ENCODE results near the gene TBC1D16.

- TF ChIP-seq CTCF (conservative IDR thresholded peaks at IDR 0.05 in 1 of 2, IDR thresholded peaks at IDR 0.05 in 1 of 2; ENCODE audit: low read depth in 1 of 2, low read length in 2 of 2) = no peak
- no peak for TF ChIP-seq EZH2 (IDR thresholded peaks at IDR 0.05; ENCODE audit: low read length, missing control alignments)
Observed at GRCh38 chr17:79977708-79978547, 57.7 kb downstream of the TBC1D16 start.
